Measurements from ENCODE around the gene TMPRSS11F.

GRCh38 chr4:68167166-68167565, 37.5 kb upstream of the TMPRSS11F start:
- no peak for TF ChIP-seq CTCF (IDR thresholded peaks at IDR 0.05; ENCODE audit: insufficient read depth, low read depth, low read length)
- no peak for TF ChIP-seq EZH2 (IDR thresholded peaks at IDR 0.05; ENCODE audit: insufficient read depth, low read length)
